ENCODE results near the gene NGEF.
"Not testable (repeated sequence)": the region's sequence is repeated elsewhere in the genome, so short reads cannot be mapped to it uniquely, and the experiment has no call there.

NGEF gene, protein sequence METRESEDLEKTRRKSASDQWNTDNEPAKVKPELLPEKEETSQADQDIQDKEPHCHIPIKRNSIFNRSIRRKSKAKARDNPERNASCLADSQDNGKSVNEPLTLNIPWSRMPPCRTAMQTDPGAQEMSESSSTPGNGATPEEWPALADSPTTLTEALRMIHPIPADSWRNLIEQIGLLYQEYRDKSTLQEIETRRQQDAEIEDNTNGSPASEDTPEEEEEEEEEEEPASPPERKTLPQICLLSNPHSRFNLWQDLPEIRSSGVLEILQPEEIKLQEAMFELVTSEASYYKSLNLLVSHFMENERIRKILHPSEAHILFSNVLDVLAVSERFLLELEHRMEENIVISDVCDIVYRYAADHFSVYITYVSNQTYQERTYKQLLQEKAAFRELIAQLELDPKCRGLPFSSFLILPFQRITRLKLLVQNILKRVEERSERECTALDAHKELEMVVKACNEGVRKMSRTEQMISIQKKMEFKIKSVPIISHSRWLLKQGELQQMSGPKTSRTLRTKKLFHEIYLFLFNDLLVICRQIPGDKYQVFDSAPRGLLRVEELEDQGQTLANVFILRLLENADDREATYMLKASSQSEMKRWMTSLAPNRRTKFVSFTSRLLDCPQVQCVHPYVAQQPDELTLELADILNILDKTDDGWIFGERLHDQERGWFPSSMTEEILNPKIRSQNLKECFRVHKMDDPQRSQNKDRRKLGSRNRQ

DNA sequence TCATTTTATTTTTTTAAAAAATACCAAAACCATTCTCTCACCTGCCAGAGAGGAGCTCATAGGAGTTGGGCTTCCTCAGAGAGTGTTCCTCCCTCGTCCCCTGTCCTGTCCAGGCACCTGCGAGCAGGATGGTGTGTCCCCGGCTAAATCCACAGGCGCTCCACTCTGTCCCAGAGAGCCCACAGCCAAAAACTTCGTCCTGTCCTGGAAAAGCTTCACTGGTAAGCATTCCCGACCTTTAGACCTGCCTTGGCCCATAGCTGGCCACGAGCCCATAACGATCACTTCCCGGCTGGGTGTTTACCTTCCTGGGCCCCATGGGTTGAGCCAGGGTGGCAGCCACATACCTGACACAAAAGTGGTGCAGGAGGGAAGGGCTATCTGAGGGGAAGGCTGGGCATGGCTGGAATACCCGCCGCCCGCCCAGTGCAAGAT is at the start of gene NGEF:
NGEF (minus strand) TSS at position 230 of the 435 bp plus-strand sequence. CDS start 38,366 bp downstream, outside the sequence.
- DNase-seq (ENCODE audit: low read depth in 2 of 2) = no peak

DNA sequence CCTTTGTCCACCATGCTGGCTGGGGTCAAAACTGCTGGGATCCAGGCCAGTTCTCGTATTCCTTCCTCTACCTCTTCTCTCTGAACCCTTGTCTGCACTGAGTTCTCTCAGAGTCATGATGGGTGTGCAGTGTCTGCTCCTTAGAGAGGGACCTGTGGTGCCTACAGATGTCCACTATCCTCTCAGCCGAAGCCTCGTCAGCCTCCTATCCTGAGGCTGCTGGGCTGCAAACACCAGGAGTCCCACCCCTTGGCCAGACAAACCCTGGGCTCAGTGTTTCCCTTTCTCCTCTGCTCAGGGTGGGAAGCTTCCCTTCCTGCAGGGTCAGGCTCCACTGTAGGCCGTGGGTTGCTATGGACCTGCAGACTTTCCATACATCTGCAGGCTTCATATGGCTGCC is 49.4 kb upstream of the NGEF start:
- no peak for DNase-seq (ENCODE audit: low read depth in 2 of 2)

DNA sequence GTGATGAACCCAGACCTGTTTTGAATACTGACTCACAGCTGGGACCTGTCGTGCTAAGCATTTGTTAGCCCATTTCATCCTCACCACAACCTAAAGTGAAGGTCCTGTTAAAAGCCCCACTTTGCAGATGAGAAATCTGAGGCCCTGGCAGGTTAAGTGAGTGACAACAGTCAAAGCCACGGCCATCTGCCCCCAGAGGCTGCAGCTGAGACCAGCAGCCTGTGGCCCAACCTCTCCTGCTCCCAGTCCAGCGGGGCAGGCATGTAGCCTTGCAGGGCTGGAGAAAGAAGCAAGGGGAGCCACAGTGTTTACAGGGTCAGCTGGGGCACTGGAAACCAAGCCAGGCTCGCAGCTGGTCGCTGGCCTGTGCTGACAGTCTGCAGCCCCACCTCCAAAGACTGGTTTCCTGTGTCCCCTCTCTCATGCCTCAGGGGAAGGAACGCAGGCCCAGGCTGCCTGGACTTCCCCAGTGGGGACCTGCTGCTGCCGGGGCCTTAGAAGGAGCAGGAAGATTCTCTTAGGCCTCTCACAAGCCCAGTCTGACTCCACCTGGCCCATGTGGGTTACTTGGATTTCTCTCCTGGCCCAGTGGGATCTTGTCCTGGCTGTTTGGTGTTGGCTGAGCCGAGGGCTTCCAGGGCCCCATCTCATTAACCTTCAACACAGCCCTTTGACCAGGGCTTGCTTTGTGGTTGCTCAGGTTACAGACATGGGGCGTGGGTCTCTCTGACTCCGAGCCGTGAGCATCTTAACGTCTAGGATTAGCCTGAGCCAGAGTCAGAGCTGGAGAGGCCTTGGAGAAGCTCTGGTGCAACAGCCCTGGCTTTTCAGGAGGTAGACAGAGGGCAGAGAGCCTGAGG is 48.8 kb upstream of the NGEF start:
- no peak for DNase-seq (ENCODE audit: low read depth in 2 of 2)

DNA sequence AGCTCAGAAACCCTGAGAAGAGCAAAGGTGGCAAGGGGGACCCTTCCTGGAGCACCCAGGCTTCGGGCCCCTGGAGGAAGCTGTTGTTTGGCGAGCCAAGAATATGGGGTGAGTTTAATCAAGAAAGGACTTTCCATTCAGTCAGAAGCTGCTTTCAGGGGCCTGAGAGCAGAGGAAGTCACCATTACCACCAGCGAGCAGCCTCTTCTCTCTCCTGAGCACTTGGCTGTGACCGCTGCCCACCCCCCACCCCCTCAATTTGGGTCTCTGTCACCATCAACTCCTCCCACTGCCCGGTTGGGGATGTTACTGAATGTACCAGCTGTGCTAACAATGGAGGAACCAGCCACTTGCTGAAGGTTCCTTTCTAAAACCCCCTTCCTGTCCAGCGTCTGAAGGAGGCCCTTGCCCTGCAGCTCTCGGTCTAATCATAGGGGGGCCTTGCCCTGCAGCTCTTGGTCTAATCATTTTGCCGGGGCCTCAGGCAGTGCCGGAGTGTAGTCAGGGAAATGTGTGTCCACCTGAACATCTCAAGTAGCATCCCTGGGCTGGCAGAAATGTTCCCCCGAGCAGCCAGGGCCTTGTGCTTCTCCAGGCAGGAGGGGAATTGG is 48.0 kb upstream of the NGEF start:
- DNase-seq (ENCODE audit: low read depth in 2 of 2) = no peak

DNA sequence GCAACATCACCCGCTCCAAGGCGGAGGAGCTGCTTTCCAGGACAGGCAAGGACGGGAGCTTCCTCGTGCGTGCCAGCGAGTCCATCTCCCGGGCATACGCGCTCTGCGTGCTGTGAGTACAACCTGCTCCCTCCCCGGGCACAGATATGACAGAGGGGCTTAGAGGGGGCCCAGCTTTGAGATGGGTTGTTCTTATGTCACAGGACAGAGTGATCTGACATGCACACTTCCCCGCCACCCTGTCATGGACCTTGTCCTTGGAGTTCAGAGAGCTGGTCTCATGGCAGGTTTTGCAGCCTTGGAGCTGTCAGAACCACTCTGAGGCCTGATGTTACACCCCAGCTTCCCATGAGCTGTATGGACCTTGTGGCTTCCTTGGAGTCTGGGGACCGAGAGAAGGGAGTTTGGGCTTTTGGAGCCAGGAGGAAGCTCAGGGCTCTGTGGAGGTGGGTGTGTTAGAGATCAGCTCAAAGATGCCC is 47.5 kb upstream of the NGEF start:
- DNase-seq (ENCODE audit: low read depth in 2 of 2) = no peak

DNA sequence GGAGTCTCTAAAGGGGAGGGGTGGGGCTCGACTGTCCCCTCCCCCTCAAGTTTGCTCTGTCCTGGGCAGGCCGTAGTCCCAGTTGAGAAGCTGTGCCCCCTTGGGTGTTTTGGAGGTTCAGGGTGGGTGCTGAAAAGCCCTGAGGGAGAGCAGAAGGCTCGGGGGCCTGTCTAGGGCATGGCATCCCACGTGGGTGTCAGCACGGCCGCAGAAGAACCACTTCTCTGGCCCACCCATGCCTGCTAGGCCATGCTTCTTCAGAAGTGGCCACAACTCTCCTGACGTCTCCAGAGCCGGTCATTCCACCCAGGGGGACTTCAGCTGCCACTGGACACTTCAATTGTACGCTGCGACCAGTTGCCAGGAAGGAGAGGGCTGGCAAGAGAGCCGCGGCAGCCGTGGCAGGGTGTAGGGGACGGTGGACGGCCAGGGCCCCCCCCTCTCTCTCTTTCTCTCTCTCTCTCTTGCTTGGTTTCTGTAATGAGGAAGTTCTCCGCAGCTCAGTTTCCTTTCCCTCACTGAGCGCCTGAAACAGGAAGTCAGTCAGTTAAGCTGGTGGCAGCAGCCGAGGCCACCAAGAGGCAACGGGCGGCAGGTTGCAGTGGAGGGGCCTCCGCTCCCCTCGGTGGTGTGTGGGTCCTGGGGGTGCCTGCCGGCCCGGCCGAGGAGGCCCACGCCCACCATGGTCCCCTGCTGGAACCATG is 46.9 kb upstream of the NGEF start, which contains the start of gene INPP5D:
INPP5D (plus strand) TSS at position 546 of the 704 bp plus-strand sequence; CDS start at position 683, 137 bp downstream.
- peak in 1 of 2 donors; percentile 41 for DNase-seq (ENCODE audit: low read depth in 2 of 2)

DNA sequence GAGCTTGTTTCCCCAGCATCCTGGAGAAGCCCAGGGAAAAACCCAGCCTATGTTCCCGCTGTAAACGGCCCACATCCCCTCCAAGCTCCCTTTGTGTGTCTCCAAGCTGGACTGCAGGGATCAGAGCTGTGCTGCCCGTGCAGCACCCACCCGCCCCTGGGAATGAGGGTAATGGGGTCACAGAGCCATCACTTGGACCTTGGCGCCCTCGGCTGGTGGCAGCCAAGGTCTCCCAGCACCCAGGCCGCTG is 46.4 kb upstream of the NGEF start:
- DNase-seq (ENCODE audit: low read depth in 2 of 2) = no peak

DNA sequence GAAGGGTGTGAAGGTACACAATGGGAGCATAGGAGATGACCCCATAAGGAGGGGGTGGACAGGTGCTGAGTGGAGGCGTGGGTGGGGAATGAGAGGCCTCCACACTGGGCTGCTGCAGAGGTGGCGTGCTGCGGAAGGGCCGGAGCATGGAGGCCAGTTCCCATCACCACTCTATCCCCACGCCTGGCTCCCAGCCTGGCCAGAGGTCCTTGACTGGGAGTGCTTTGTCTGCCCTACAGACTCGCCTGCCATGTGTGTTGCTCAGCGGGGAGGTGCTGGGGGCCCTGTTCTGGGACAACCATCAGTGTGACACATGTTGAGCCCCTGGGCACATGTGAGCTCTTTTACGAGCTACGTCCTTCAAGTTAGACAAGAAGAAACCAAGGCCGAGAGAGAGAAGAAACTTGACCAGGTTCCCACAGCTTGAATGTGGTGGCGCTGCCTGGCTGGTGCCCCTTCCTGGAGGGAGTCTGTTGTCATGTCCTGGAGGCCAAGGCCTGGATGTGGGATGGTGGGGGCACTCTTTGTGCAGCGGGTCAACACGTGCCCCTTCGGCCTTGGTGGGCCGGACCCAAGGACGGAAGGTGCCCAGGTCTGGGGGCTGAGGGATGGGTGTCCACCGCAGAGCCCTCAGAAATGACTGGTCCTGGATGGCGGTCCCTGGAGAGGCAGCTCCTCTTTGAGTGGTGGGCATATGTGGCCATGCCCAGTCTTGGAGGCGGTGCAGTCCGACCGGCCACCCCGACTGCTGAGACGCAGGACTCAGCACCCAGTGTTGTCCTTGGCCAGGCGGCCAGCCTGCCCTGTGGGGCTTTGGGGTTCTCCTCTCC is 45.9 kb upstream of the NGEF start:
- DNase-seq (ENCODE audit: low read depth in 2 of 2) = no peak

DNA sequence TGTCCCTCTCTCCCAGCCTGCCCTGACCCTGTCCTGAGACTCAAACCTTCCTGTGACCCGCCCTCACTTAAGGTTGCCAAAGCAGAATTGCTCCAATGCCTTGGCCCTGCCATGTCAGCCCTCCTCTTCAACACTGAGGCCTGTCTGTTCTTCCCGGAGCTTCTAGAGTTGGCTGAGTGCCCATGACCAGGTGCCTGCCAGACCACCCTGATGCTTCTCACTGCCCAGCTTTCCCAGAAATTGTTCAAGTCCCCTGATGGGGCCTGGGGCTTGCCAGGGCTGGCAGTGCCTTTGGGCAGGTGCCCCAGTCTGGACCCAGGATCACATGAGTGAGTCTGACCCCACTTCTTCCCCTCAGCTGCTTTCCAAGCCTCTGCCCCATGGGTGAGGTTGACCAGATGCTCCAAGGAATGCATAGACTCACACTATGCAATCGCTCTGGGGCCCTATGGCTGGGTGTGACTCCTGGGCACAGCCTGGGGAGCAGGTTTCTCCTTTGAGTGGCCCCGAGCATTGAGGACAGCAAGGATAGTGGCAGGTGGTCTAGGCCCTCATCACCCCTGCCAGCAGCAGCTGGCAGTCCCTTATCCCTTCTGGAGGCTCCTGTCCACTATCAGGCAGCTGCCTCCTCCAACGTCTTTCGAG is 44.0 kb upstream of the NGEF start:
- DNase-seq (ENCODE audit: low read depth in 2 of 2) = no peak

DNA sequence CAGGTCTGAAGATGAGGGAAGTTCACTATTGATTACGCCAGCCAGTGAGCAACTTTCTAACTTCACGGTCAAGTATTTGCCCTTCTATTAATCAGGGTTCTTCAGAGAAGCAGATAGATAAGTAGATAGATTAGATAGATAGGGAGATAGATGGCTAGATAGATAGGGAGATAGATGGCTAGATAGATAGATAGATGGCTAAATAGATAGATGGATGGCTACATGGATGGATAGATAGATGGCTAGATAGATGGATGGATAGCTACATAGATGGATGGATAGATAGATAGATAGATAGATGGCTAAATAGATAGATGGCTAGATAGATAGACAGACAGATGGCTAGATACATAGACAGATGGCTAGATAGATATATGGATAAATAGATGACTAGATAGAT is 42.3 kb upstream of the NGEF start:
- DNase-seq (ENCODE audit: low read depth in 2 of 2) = no peak

DNA sequence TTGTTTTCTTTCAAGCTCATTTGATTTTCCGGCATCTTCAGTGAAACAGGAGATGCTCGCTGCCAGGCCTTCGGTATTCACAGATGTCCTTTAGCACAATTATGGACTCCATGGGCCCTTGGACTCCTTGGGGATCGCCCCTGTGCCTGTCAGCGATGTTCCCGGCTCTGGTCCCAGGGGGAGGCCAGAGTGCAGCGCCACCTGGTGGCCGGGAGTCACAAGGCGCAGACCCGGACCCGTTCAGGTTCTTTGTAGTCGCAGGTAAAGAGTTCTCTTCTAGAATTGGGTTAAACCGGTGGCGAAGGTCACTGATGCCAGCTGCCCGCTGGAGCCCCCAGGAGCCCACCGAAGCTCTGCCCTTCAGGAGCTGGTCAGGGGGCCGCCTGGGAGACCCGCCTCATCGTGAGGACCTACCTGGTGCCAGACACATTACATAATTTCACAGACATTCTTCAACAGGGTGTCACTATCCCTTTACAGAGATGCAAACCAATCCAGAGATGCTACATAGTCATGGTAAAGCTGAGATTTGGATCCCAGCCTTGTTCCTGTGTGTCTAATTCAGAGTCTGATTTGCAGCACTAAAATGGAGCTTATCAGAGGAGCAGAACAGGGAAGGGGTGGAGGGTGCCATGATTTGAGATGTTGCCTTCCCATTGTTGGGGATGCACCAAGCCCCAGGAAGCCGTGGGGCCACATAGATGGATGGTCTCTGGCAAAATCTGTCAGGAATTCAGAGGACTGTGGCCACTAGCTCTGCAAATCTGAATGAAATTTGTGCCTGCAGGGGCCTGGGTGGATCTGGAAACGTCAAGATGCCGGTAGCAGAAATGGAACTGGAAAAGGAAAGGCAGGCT is 41.1 kb upstream of the NGEF start:
- peak; percentile 72 to 77 for DNase-seq (ENCODE audit: low read depth in 2 of 2)

DNA sequence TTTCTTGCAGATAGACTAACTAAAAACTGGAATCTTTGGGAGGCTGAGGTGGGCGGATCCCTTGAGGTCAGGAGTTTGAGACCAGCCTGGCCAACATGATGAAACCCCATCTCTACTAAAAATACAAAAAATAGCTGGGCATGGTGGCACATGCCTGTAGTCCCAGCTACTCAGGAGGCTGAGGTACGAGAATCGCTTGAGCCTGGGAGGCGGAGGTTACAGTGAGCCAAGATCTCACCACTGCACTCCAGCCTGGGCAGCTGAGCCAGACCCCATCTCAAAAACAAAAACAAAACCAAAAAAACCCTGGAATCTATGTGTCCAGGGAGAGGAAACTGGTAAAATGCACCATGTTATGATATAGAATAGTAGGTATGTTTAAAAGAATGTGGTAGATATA is 39.5 kb upstream of the NGEF start:
- DNase-seq (ENCODE audit: low read depth in 2 of 2) = not testable (repeated sequence)

DNA sequence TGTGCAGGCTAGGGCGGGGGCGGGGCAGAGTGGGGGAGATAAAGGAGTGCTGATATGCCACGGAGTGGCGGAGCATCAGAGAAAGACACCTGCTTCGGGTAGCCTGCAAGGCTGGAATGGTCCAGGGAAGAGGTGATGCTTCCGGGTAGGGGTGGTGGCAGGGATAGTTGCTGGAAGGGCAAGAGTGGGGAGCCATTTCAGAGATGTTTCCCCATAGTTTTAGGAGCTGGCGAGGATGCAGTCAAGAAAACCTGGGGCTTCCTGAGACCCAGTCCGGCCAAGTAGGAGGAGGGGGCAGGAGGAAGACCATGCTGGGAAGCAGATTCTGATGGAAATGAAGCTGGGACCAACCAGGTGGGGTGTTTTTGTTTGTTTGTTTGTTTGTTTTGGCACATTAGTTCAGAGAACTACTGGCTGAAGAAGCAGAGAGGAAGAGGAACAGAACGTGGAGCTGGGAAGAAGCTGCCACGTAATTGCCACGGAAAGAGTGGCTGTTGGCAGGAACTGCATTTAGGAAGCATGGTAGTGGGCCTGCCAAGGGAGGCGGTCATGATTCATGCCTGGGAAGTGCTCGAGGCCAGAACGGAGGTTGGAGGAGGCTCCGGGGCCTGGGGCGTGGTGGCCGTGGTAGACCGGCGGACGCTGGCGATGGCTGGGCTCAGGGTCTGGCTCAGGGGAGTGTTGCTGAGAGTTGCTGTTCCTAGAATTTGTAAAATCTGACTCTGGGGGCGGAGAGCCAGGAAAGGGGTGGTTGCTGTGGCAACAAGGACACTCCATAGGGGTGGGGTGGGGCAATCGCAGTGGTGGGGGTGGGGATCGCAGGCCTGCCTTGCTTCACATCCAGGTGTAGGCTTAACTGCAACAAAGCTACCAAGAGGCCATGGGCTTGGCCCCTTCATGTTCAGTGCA is 38.4 kb upstream of the NGEF start:
- DNase-seq (ENCODE audit: low read depth in 2 of 2) = no peak

DNA sequence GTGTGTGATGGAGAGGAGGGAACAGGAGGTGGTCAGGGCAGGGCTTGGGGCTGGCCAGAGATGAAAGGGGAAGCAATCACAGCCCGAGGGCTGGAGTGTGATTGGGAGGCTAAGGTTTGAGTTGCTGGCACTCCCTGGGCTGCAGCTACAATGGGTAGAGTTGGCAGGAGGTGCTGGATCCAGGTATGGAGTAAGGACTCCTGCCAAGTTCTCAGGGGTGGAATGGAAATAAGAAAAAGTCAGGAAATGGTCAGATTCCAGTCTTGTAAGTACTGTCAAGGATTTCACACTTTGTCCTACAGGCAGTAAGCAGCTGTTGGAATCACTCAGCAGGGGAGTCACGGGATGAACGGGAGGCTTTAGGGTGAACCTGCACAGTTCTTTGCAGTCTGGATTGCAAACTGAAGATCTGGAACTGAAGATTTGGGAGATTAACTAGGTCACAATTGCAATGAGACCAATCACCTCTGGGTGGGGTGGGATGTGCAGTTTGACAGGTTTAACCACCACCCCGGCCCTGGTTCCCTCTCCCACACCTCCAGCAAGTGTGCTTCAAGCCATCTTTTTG is 36.2 kb upstream of the NGEF start:
- no peak for DNase-seq (ENCODE audit: low read depth in 2 of 2)

DNA sequence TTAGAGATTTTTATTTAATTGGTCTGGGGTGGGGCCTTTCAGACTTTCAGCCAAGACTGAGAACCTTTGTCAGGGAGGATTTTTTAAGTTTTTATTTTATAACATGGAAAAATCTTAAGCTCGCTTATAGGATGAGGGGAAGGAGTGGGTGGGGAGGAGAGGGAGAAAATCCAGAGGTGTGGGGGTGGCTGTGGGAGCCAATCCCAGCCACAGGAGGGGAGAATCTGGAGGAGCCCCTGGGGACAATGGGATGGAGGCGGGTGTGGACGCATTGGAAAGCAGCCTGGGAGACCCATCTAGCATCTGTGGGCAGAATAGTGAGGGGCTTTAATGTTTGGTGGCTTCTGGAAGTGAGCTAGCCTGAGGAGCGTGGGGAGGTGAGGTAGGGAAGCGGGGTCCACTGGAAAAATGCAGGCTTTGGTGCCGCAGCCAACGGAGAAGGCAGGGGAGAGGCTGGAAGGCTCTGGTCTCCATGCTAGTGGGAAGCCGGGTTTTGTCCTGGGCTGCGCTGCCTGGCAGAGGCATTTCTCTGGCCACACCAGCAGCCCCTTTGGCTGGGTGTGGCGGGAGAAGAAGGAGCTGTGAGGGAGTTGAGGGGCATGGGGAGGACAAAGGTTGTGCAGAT is 35.6 kb upstream of the NGEF start:
- DNase-seq (ENCODE audit: low read depth in 2 of 2) = no peak

DNA sequence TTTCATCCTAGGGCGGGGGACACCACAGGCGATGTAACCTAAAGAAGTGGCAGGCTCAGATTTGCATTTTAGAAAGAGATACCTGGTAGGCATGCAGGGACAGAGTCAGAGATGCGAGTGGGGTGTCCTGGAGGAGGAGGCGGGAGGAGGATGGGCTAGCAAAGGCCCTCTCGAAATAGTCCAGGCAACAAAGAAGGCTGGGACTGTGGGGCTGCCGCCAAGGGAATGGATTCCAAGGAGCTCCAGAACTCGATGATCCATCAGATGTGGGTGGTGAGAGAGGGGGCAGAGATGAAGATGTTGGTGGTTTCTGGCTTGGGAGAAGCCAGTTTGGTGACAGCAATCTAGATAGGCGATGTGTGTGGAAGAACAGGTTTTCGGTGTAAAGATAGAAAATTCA is 34.6 kb upstream of the NGEF start:
- DNase-seq (ENCODE audit: low read depth in 2 of 2) = no peak

DNA sequence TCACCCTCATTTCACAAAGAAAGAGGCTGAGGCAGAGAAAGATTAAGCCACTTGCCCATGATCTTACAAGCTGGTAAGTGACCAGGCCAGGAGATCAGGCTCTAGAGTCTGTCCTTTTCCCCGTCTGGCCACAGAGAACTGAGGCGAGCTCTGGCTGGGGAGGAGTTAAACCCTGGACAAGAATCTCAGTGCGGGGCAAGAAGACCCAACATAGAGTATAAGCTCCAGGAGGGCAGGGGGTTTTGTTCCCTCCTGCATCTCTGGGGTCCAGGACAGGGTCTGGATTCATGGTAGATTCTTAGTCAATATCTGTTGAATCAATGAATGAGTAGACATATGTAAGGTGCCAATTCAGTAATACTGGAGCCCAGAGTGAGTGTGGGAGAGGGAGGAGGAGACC is 34.1 kb upstream of the NGEF start:
- DNase-seq (ENCODE audit: low read depth in 2 of 2) = no peak

Measured in activated CD4-positive, alpha-beta T cell treated with anti-CD3 and anti-CD28 coated beads for 24 hours (primary cell).